Right renal pelvis (tissue), 4 donors: Measurements from ENCODE around the gene SLAMF8. TPM values are rescaled to one million over a fixed set of nuclear protein-coding genes. Genes with fewer than 3 reads are reported as not detected.

Source experiments
- DNase-seq, 4 donors: peaks; one replicate each; pipeline ENCODE4 v3.0.0-alpha.2; 2013; ENCODE audit warnings: low read depth in 4 of 4, low spot score in 3 of 4, missing footprints in 1 of 4
- polyA plus RNA-seq, 4 donors: library from polyadenylated mRNA; unstranded; fragments of 120-200 nt; gene quantifications; one replicate each; pipeline ENCODE4 v1.2.1, GENCODE V29; 2013; ENCODE audit not compliant: insufficient read length in 4 of 4

The SLAMF8 gene
- polyA plus RNA-seq, 4 donors: 0.62 to 0.82 (median 0.72) TPM

DNA sequence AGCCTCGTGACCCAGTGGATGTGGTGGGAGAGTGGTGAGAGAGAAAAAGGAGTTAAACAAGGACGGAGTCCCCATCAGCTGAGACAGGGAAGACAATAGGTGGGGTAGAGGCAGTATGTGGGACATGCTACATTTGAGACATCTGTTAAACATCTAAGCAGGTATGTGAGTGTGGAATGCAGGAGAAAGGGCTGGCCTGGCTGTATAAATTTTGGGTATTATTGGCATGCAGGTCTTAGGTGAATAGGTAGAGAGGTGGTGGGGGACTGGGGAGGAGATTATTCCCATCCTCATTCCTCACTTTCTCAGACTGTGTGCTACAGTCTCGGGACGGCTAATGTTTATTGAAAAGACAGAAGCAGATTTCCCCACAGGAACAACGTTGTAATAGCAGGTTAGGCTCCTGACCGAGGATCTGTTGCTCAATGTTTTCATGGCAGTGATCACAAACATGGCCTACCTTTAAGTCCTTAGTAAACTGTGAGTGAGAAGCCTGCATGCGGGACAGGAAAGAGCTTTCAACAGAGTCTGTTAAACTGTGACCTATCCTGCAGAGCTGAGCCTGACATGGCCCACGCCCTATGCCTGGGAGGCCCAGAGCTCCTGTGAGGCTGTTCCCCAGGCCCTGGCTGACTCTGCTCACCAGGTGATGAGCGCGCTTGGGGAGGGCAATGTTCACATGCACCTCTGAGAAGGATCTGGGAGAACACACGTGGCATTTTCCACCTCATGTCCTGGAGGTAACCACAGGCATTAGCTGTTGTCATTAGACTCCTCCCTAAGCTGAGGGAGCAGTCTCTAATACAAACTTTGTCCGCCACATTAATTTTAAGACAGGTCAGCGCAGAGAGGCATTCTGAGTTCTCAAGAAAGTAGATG lies 19.3 kb downstream of the SLAMF8 start:
- DNase-seq: peak in 1 of 4 donors; percentile 10

DNA sequence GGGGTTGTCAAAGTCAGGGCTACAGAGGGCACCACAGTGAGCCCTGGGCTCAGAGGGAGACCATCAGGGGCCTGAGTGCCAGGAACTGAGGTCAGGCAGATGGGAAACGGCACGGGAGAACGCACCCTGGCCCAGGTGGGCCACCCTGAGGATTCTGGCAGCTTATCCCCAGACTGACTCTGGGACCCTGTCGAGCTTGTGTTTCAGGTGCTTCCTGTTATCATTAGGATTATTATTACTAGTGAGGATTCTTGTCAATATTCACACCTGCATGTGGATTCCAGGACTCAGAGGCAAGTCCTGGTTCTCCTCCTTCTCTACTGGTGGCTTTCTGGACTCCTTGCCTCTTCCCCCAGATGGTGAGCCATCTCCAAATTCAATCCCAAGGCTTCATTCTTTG lies 20.6 kb downstream of the SLAMF8 start:
- DNase-seq: no peak

DNA sequence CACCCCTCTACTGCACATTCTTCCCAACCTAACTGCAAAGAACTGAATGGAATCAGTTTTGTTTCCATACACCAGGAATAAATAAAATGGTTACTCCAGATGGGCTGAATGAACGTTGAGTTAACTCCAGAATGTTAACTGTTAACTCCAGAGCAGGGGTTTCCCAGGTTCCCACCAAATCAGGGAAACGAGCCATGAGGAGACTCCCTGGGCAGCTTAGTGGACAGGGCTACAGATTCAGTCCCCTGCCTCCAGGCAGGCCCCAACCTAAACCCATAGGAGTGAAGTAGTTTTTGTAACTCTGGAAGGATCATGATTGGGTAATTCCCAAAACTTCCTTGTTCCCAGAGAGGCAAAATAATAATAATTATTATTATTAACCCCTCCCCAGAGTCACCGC lies 21.7 kb downstream of the SLAMF8 start:
- no peak for DNase-seq

DNA sequence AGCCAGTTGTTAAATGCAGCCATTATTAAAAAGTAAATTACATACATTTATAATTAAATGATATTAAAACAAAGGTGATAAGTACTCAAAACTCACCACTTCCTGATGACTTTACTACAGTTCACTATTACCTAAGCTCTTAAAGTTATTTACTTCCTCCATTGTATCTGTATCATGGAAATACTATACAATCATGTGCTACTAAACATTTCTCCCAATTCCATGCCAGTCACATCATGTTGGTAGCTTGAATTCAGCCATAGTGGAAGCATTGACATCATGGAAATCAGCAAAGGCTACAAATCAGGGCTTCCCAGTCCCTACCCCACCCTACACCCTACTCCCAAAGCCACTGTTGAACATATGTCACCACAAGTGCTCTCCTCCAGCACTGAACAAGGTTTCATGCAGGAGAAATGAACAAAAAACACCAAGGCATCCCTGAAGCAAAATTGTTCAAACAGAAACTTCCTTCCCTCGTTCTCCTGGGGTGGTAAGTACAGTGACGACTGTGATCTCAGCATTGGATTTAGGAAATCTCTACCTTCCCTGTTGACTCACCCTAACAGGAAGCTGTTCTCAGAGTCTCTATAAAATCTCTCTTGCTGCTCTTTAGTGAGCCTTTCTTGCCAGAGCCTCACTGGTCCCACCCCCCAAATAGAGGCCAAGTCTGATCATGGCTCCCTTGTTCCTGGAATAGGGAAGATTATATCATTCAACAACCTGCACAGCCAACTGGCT lies 23.1 kb downstream of the SLAMF8 start:
- no peak for DNase-seq

DNA sequence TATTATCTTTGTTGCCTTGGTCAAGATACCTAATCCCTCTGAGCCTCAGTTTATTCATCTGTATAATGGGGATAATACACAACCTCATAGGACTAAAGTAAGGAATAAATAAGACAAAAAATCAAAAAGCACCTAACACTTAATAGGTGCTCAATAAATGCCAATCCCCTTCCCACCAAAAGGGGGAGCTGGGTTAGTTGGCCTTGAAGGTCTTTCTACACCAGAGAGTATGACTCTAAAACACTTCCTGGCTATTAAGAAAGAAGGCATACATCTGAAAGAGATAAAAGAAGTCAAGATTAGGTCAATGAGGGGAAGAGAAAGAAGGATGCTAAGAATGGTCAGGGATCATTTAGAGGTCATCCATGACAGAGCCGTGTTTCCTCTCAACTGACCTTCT lies 24.7 kb downstream of the SLAMF8 start:
- no peak for DNase-seq

DNA sequence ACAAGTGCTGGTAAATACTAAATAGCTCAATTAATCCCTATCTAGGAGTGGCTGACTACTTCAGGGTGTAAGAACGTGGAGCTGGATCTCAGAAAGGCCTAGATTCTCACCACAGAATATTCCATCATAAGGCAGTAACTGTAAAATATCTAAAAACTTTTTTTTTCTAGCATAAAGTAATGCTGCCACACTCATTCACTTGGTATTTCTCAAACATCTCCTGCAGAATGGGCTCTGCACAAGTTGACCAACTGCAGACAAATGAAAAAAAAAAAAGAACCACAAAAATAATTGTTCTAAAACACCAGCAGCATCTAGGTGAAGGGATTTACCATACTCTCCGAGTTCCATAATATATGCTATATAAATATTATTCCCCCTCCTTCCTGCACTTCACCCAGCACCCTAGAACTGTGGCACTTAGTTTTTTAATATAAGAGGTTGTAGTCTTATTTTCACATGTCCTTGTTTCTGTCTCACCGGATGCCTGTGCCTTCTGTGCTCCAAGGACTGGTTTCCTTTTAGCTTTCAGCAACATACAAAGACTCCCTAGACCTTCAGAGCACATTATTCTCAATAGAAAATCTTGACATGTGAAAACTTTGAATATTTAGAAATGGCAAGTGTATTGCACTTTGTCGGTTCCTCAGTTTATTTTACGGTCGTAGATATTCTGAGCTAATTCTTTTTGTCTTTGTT lies 26.9 kb downstream of the SLAMF8 start:
- DNase-seq: no peak

DNA sequence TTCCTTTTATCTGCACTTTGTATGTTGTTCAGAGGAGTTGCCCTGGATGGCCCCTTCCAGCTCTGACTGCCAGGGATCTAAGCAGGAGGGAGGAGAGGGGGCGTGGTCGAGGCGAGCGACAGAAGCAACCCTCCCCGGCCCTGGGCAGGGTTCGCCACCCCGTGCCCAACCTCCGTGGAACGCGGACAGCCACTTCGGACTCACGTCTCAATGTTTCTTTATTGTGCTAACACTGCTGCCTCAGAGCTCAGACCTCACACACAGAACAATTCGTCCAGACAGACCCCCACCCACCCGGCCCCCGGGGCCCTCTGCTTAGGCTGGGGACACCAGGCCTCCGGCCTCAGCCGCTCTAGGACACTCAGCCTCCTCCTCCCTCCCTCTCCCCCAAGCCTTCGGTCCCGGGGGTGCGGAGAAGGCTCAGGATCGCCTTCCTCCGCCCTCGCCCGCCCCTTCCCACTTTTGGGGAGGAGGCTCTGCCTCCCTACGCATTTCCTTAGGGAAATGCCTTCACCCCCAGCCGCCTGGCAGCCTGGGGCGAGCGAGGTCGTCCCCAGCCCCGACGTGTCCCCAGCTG lies 27.5 kb downstream of the SLAMF8 start:
- DNase-seq: peak in 3 of 4 donors; percentile 17 to 44 (median 39)

DNA sequence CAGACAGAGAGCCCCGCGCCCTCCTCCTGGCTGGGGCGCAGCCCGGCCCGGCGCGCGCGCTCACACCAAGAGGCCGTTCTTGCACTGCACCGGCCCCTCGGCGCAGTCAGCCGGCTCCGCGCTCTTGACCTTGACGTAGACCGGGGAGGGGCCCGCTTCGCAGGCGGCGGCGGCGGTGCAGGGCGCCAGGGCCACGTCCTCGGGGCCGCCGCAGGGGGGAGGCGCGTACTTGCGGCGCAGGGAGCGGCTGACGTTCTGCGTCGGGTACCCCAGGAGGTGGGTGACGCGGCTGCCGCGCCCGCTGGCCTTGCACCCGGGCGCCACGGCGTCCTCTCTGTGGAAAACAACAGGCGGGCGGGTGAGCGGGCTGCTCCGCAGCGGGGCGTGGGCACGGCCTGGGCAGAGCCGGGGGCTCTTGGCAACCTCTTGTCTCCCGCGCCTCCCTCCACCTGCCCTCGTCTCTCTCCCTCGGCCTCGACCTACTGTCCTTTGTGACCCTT lies 28.1 kb downstream of the SLAMF8 start:
- peak; percentile 51 to 65 (median 58) for DNase-seq

DNA sequence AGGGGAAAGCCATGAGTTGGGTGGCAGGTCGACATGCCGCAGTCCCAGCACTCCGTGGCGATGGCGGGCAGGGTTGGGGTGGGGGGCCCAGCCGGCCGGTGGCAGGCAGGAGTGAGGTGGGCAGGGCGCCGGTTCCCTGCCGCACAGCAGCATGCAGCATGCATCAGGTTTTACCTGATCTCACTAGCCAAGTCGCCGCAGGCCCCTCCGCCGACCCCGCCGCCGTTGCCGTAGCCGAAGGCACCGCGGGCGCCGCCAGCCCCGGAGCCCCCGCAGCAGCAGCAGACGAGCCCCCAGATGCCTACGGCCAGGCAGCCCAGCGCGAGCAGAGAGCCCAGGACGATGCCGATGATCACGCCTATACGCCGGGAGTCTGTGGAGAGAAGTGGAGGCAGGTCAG lies 29.0 kb downstream of the SLAMF8 start:
- no peak for DNase-seq

DNA sequence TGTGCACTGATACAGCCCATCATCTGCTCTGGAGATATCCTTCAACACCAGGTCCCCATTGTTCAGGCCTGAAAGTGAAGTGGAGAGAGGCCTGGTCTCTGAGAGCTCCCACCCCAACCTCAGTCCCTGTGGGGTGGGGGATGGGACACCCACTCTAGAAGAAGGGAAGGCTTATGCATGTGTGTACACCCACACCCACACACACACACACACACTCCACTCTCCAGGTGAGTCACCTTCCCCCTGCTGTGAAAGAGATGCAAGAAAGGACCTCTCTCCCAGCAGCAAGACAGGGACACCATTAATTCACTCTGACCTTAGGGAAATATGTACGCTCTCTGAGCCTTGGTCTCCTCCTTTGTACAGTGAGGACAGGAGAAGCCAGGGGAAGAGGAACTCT lies 29.9 kb downstream of the SLAMF8 start:
- no peak for DNase-seq

DNA sequence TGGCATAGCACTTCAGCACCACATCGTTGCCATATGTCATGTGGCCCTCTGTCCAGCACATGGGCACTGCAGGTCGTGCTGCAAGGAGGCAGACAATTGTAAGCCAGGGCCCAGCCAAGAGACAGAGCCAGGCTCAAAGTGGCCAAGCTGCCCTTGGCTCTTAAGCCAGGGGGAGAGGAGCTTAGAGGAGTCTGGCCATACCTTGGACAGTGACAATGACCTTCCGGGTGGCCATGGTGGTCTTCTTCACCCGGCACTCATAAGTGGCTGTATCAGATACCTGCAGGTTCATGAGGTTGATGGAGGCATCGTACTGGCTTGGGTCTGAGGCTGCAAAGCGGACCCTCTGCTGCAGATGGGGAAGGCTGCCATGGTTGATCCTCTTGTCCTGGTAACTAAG lies 31.2 kb downstream of the SLAMF8 start:
- DNase-seq: no peak

DNA sequence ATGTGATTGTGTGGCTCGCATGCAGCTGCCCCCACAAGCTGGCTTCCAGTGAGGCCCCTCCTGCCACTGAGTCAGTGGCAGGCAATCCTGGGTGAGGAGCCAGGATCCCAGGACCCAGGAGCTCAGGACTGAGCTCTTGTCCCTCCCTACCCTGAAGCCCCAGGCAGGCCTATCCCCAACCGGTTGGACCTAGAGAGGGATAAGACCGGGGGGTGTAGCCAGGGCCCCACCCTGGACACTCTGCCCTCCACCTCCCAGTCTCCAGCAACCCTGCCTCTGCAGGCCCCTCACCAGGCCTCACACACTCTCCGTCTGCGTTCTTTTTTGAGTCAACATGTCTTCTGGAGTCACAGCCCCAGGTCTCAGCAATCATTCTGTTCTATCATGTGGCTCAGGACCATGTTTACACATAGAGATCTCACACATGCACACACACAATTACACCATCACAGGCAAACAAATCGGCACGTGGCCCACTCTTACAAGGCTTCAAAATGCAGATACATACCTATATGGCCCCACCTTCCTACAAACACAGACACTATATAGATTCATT lies 33.2 kb downstream of the SLAMF8 start:
- no peak for DNase-seq

DNA sequence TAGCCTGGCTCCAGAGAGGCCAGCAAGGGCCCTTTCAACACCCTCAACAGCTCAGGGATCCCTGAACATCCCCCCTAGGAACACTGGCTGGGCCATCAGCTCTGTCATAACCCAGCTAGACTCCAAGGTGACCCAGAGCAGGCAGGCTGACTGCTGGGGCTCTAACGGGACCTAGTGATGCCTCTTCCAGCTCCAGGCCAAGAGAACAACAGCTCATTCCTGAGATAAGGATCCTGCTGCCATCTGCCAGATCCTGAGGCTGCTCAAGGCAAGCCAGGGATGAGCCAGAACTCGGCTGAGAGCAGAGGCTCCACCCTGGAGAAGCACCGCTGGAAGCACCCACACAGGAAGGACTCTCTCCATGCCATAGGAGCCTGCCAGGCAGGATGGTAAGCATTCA lies 33.8 kb downstream of the SLAMF8 start:
- no peak for DNase-seq

DNA sequence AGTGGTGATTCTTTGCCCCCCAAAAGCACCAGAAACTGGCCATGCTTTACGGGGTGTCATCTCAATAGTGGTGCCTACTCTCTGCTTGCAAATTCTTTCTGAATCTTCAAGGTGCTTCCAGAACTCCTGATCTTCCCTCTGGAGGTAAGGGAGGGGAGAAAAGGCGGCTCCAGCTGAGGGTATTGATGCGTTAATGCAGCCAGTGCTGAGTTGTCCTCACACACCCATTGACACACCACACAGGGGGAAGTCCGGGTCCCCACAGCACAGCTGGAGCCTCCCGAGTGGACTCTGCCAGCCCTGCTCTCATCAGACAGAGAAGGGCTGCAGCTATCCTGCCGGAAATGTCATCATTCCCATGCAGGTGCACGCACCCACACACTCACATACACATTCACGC lies 34.5 kb downstream of the SLAMF8 start:
- DNase-seq: no peak

DNA sequence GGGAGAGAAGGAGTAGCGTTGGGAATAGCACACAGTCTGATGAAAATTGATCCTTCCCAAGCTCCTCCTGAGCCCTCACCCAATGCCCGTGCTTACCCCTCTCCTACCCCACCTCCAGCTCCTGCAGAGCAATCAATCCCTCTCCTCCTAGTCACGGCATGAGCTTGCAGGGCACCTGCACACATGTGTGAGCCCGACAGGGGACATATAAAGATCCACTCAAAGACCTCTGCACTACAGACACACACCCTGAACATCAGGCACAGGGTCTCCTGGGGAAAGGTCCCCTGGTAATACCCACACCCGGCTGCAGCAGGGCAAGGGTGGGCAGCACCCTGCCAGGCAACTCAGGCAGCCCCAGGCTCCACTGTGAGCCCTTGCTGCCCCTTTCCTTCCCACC lies 35.4 kb downstream of the SLAMF8 start:
- no peak for DNase-seq

DNA sequence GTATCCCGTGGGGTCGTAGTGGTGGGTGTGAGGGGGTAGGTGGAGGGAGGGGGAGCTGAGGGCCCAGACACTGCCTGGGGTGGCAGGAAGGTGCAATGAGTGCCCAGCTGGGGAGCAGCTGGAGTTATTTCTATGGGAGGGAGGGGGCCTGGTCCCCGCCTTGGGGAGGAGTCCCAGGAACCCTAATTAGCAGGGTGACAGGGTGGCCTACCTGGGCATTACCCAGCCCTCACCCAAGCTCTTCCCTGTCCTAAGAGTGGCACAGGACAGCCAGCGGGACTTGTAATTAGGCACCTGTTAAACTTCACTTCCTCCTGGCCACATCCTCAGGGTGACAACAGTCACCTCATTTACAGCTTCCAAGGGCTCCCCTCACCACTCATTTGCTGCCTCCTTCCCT lies 35.9 kb downstream of the SLAMF8 start, which contains the start of gene VSIG8:
Gene VSIG8 (minus strand): TSS at position 101 of the 400 bp plus-strand sequence. CDS start 136 bp downstream, outside the sequence.
- no peak for DNase-seq

DNA sequence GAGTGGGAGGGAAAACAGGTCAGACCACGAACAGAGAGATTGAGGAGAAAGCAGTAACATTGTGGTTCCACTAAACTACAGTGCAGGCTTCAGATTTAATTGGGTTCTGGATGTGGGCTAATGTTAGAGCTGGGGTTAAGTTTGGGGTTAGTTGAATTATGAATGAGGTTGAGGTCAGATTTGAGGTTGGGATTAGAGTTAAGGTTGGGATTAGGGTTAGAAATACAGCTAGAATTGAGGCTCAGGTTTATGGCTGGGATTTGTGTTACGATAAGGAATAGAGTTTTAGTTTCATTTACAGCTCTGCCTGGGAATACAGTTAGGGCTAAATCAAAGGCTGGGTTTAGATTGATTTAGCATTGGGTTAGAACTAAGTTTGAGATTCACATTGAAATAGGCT lies 37.6 kb downstream of the SLAMF8 start:
- no peak for DNase-seq

DNA sequence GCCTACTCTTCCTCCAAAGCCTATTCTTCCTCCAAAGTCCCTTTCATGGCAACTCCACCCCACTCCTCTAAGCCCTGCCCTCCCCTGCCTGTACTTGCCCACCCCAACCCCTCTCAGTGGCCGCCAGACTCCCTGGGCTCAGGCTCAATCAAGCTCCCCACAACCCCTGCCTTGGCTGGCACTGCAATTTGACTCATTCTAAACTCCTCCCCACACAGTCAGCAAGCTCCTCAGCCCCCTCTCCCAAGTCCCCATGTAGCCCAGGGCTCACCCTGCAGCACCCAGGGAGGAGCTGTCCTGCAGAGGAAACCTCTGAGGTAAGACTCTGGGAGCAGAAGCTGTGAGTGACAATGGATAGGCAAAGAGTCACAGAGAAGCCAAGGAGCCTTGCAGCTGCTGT lies 39.4 kb downstream of the SLAMF8 start:
- DNase-seq: no peak

DNA sequence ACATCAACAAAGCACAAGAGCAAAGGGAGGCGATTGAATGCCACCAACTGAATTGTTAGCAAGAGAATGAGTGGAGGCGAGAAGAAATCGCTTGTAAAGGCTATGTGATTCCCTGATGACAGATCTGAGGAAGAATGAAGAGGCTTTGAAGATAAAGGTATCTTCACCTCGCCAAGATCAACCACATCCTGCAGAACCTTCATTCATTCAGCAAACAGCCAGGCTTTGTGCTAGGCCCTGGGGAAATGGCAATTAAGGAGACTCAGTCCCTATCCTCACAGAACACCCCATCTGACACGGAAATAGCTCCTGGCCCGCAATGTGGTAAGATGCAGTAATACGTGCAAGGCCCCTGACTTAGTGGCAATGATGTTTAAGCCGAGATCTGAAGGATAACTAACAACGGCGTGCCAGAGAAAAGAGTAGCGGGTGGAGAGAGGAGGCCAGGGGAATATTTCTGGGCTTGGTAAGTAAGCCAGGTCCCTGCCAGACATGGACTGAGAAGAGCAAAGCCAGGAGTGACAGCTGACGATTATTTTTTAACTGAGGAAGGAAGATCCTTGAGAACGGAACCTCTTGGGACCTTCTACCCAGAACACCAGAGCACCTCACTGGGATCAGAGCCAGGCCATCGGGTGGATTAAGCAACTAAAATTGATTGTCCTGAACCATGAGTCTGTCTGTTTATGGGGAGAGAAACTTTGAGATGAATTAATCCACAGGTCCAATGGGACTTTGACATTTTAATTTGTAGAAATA lies 40.4 kb downstream of the SLAMF8 start:
- no peak for DNase-seq

DNA sequence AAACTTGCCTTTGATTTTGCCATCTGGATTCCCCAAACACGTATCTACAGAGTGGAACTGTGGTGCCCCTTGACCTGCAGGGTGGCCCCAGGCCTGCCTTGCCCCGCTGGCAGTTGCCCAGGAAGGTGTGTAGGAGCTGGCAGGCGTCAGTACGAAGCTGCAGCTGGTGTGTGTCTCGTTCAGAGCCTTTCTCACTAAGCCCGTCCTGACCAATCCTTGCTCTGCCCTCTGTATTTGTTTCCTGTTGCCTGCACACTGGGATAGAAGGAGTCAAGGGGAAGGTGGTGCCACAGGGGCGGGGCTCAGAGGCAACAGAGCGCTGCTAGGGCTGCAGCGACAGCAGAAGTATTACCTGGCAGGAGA lies 41.0 kb downstream of the SLAMF8 start:
- DNase-seq: peak; percentile 49 to 75 (median 61)
